Stomach (tissue), 19 donors: ENCODE data around the gene GTF2H1. TPM values are rescaled to one million over a fixed set of nuclear protein-coding genes. Genes with fewer than 3 reads are reported as not detected.

ENCODE experiments used
- DNase-seq, 2 donors: peaks; one replicate each; pipeline versions ENCODE4 v3.0.0 to v3.0.0-alpha.2; 2013 to 2019
- H3K27ac ChIP-seq, 5 donors: fragments of 200-600 bp in 4 of 5; sonication (generic) in 4 of 5; one replicate each; pipeline ENCODE4 v1.5.1; 2013 to 2019; ENCODE audit warnings: mild to moderate bottlenecking in 1 of 5, moderate library complexity in 1 of 5
- H3K27me3 ChIP-seq, 3 donors: fragments of 200-600 bp; sonication (generic); one replicate each; pipeline ENCODE4 v1.5.1; 2017 to 2019; ENCODE audit warnings: mixed run types in 1 of 3
- H3K36me3 ChIP-seq, 4 donors: fragments of 200-600 bp; sonication (generic); 1 replicate in 3 of 4; 2 replicates in 1 of 4; pipeline ENCODE4 v1.5.1; 2016 to 2019
- H3K4me1 ChIP-seq, 4 donors: fragments of 200-600 bp; sonication (generic); one replicate each; pipeline ENCODE4 v1.5.1; 2016 to 2019
- H3K4me3 ChIP-seq, 4 donors: fragments of 200-600 bp; sonication (generic) in 3 of 4; one replicate each; pipeline ENCODE4 v1.5.1; 2016 to 2019; ENCODE audit warnings: mild to moderate bottlenecking in 1 of 4
- H3K9me3 ChIP-seq, 4 donors: fragments of 200-600 bp; sonication (generic); one replicate each; pipeline ENCODE4 v1.5.1; 2016 to 2019
- CTCF ChIP-seq, 7 experiments: fragments of 450-650 bp in 4 of 7; fragments of 200-600 bp in 3 of 7; sonication (generic) in 3 of 7; IDR thresholded peaks; one replicate each; pipeline ENCODE4 v1.5.1; 2016 to 2019; ENCODE audit warnings: antibody characterized with exemption in 7 of 7, control low read depth in 2 of 7, mild to moderate bottlenecking in 1 of 7
- EP300 ChIP-seq: sonication (generic); formaldehyde crosslinking; IDR thresholded peaks from one replicate; pipeline ENCODE4 v1.6.1; 2017; ENCODE audit warnings: antibody characterized with exemption
- POLR2A ChIP-seq, 4 donors: fragments of 450-650 bp; IDR thresholded peaks; one replicate each; pipeline ENCODE4 v1.6.1; 2016; ENCODE audit warnings: antibody characterized with exemption in 4 of 4, control low read depth in 2 of 4, mild to moderate bottlenecking in 1 of 4, moderate library complexity in 1 of 4
- POLR2AphosphoS5 ChIP-seq, 3 donors: sonication (generic); formaldehyde crosslinking; IDR thresholded peaks; one replicate each; pipeline ENCODE4 v1.6.1; 2016; ENCODE audit warnings: antibody characterized with exemption in 3 of 3
- WGBS, 5 donors: extraction: QIAGEN DNeasy Blood & Tissue Kit in 3 of 5; methylation state at CpG; one replicate each; pipeline versions ENCODE4 v1.1.5 to v1.1.7; 2013 to 2018; 5-methylcytosine and 5-hydroxymethylcytosine counted together
- intact Hi-C: fragments of 100-400 bp; cut with DNase I; formaldehyde crosslinking; loops from one replicate; pipeline ENCODE4 v1.15.1; 2023; ENCODE audit warnings: low total_unique reads
- long read RNA-seq, 10 donors: transcript quantifications; one replicate each; lab custom pipeline, GENCODE V29; 2026
- polyA plus RNA-seq, 3 donors: library from polyadenylated mRNA; stranded (reverse); fragments of 200-250 nt; gene quantifications; one replicate each; pipeline ENCODE4 v1.2.3, GENCODE V29; 2013
- total RNA-seq, 5 donors: library from RNA; depleted of rRNA; stranded (reverse); fragments of >200 nt; gene quantifications; one replicate each; pipeline versions ENCODE4 v1.1.0 to v1.2.3, GENCODE V29; 2014 to 2016
- donor health status: healthy with polysubstance abuse.
- donor health status: Bipolar disorder and iron deficiency.
- donor health status: healthy.

Gene GTF2H1
- 10 to 100 TPM in 4 of 5 donors, 1 to 10 TPM in 1; 7.8 to 76.4 (median 54.3) TPM for total RNA-seq
- 10 to 100 TPM; 16.1 to 25.1 (median 23.5) TPM for polyA plus RNA-seq
- long read RNA-seq, donor 1, partial matches to known transcripts: 0 of 2 reads
- long read RNA-seq, donor 1, other reads (novel, unspliced or antisense): 0 of 2 reads
- long read RNA-seq, donor 2, partial matches to known transcripts: 0 of 5 reads
- long read RNA-seq, donor 2, other reads (novel, unspliced or antisense): 0 of 5 reads
- long read RNA-seq, donor 3, partial matches to known transcripts: 0 of 2 reads
- long read RNA-seq, donor 3, other reads (novel, unspliced or antisense): 0 of 2 reads
- long read RNA-seq, donor 4, partial matches to known transcripts: 0 of 3 reads
- long read RNA-seq, donor 4, other reads (novel, unspliced or antisense): 0 of 3 reads
- long read RNA-seq, donor 5: 0 reads
- long read RNA-seq, donor 6, transcript GTF2H1-201 (15 exons, 2,982 nt): major isoform, 5 of 6 reads
- long read RNA-seq, donor 6, partial matches to known transcripts: 0 of 6 reads
- long read RNA-seq, donor 6, other reads (novel, unspliced or antisense): 0 of 6 reads
- long read RNA-seq, donor 7, partial matches to known transcripts: 0 of 4 reads
- long read RNA-seq, donor 7, other reads (novel, unspliced or antisense): 0 of 4 reads
- long read RNA-seq, donor 8, partial matches to known transcripts: 0 of 5 reads
- long read RNA-seq, donor 8, other reads (novel, unspliced or antisense): 0 of 5 reads
- long read RNA-seq, donor 9, partial matches to known transcripts: 0 of 3 reads
- long read RNA-seq, donor 9, other reads (novel, unspliced or antisense): 0 of 3 reads
- long read RNA-seq, donor 10, partial matches to known transcripts: 0 of 2 reads
- long read RNA-seq, donor 10, other reads (novel, unspliced or antisense): 0 of 2 reads

GRCh38 chr11:18321969-18322711 lies at the start of gene GTF2H1, which contains the start of gene HPS5:
Gene GTF2H1 (plus strand): TSS chr11:18322567. CDS start chr11:18333075, 10,508 bp downstream.
Gene HPS5 (minus strand): TSS chr11:18322140. CDS start chr11:18317858, 4,282 bp downstream.
- intact Hi-C loops: loop anchor here (10.0 kb wide), 1 partner anchor 53 kb away; no protein-coding TSS in a partner anchor
- no peaks in the 10 kb centered on the region for H3K9me3 ChIP-seq
- TF ChIP-seq CTCF (IDR thresholded peaks at IDR 0.05): no peak
- TF ChIP-seq EP300: peak; percentile 87
- peak; percentile 97 to 98 (median 97) for TF ChIP-seq POLR2AphosphoS5 (IDR thresholded peaks at IDR 0.05)
- TF ChIP-seq POLR2A (IDR thresholded peaks at IDR 0.05): peak in 2 of 4 donors; percentile 91 to 97
- WGBS, 5 donors: 0 to 1% (median 0%) methylated on average over 31 to 61 of the region's 61 CpGs
- peaks cover 0 to 14% (median 11%) of the 10 kb centered on the region in 4 donors for H3K36me3 ChIP-seq
- peak; percentile 96 to 99 for DNase-seq
- peak within 1 kb of the TSS; percentile 91 to 99 (median 96) for H3K27ac ChIP-seq
- peaks cover 34 to 65% (median 46%) of the 10 kb centered on the region in 4 donors for H3K4me1 ChIP-seq
- H3K4me3 ChIP-seq: peak within 1 kb of the TSS; percentile 80 to 90 (median 84)
- no peaks in the 10 kb centered on the region for H3K27me3 ChIP-seq

GRCh38 chr11:18277565-18278271 lies 44.6 kb upstream of the GTF2H1 start:
- Histone ChIP-seq H3K36me3 (peaks cover 7 to 59% (median 48%) of the 10 kb centered on the region in 4 donors), H3K4me3 (no peak overlapping the region), H3K27me3 (no peaks in the 10 kb centered on the region), H3K4me1 (no peaks in the 10 kb centered on the region), H3K27ac (peak overlapping the region in 1 of 5 donors; percentile 12), H3K9me3 (no peaks in the 10 kb centered on the region)
- intact Hi-C loops: no loop called here
- no peak for DNase-seq
- WGBS, 5 donors: 81 to 90% (median 86%) methylated on average over 5 of the region's 5 CpGs
- TF ChIP-seq EP300: no peak
- TF ChIP-seq POLR2A (IDR thresholded peaks at IDR 0.05): no peak
- no peak for TF ChIP-seq POLR2AphosphoS5 (IDR thresholded peaks at IDR 0.05)

- WGBS, 5 donors: 78 to 87% (median 80%) methylated on average over 4 of the region's 4 CpGs
- peaks cover 25 to 82% (median 73%) of the 10 kb centered on the region in 4 donors for H3K36me3 ChIP-seq
- intact Hi-C loops: no loop called here
- no peak for DNase-seq
- H3K4me1 ChIP-seq: no peaks in the 10 kb centered on the region
- no peak overlapping the region for H3K27ac ChIP-seq
- H3K9me3 ChIP-seq: no peaks in the 10 kb centered on the region
- no peaks in the 10 kb centered on the region for H3K27me3 ChIP-seq
- TF ChIP-seq POLR2A (IDR thresholded peaks at IDR 0.05): no peak
- TF ChIP-seq CTCF (IDR thresholded peaks at IDR 0.05): no peak
- TF ChIP-seq EP300: no peak
- TF ChIP-seq POLR2AphosphoS5 (IDR thresholded peaks at IDR 0.05): no peak
- H3K4me3 ChIP-seq: no peak overlapping the region
These were observed 41.8 kb upstream of the GTF2H1 start for GRCh38 chr11:18280438-18281045.

- peaks cover 37 to 97% (median 90%) of the 10 kb centered on the region in 4 donors for H3K36me3 ChIP-seq
- WGBS, 5 donors: 91 to 96% (median 95%) methylated on average over 2 of the region's 2 CpGs
These were observed 39.7 kb upstream of the GTF2H1 start for GRCh38 chr11:18282626-18283025.

More at GRCh38 chr11:18282626-18283025, 39.7 kb upstream of the GTF2H1 start:
- DNase-seq: no peak
- Histone ChIP-seq H3K27ac (no peak overlapping the region), H3K27me3 (no peaks in the 10 kb centered on the region), H3K4me3 (no peak overlapping the region), H3K4me1 (no peaks in the 10 kb centered on the region), H3K9me3 (no peaks in the 10 kb centered on the region)
- intact Hi-C loops: no loop called here
- TF ChIP-seq CTCF (IDR thresholded peaks at IDR 0.05): no peak
- no peak for TF ChIP-seq POLR2AphosphoS5 (IDR thresholded peaks at IDR 0.05)
- TF ChIP-seq POLR2A (IDR thresholded peaks at IDR 0.05): no peak
- no peak for TF ChIP-seq EP300
